K562 (cell line): ENCODE results near the gene ATCAY. TPM values are rescaled to one million over a fixed set of nuclear protein-coding genes. Genes with fewer than 3 reads are reported as not detected.

ENCODE experiments used
- ATAC-seq: fragments of 200-7000 bp; cut with Tn5 transposase; 3 replicates; pipeline ENCODE4 v1.9.1; 2020; ENCODE audit warnings: moderate library complexity
- BruUV-seq: library from RNA; stranded (reverse); fragments of 400-500 nt; replicated peaks from 2 replicates; lab custom pipeline; 2021; lab: Mats Ljungman, UMichigan
- CTCF ChIA-PET: fragments of 300-600 bp; formaldehyde crosslinking; extraction: SDS; loops from one replicate; lab custom pipeline; 2021; ENCODE audit warnings: low intra/inter-chr PET ratio; lab: Yijun Ruan, JAX
- POLR2A ChIA-PET: fragments of 300-600, 350-650 bp; sonication (Branson Sonifier 250); formaldehyde crosslinking; extraction: SDS; loops from one replicate; lab custom pipeline; 2021; ENCODE audit warnings: antibody characterized with exemption, inconsistent platforms; lab: Yijun Ruan, JAX
- DNase-seq, 4 experiments: peaks; one replicate each; pipeline versions ENCODE4 v3.0.0 to v3.0.0-alpha.2; 2011 to 2018; ENCODE audit warnings: low spot score in 3 of 4, mixed read lengths in 3 of 4; ENCODE audit errors: extremely low read depth in 1 of 4
- FAIRE-seq: peaks from 2 replicates; lab custom pipeline; 2011; peaks lifted over from hg19 to GRCh38; lab: Jason Lieb, UNC
- H2AFZ ChIP-seq: 2 replicates; pipeline ENCODE4 v1.6.0; 2011; ENCODE audit warnings: low read depth, low read length, control low read depth, inconsistent platforms
- H3K27ac ChIP-seq: fragments of 200-600 bp; 3 replicates; pipeline ENCODE4 v1.8.0; 2011; ENCODE audit warnings: low read depth, mild to moderate bottlenecking, control low read depth, inconsistent platforms, low read length, moderate library complexity, mixed read lengths; ENCODE audit errors: extremely low read depth
- H3K27me3 ChIP-seq, 2 experiments: fragments of 300-600 bp in 1 of 2; 2 replicates in 1 of 2; 3 replicates in 1 of 2; pipeline versions ENCODE4 v1.6.0 to v1.8.0; 2011; ENCODE audit warnings: inconsistent platforms in 2 of 2, low read length in 2 of 2, mild to moderate bottlenecking in 1 of 2, mixed read lengths in 1 of 2, moderate library complexity in 1 of 2; ENCODE audit not compliant: control insufficient read depth in 2 of 2, insufficient read depth in 2 of 2
- H3K36me3 ChIP-seq: fragments of 300-600 bp; 3 replicates; pipeline ENCODE4 v1.8.0; 2011; ENCODE audit warnings: mild to moderate bottlenecking, low read length, inconsistent platforms; ENCODE audit not compliant: control insufficient read depth, insufficient read depth
- H3K4me1 ChIP-seq, 2 experiments: fragments of 200-600 bp in 1 of 2; replicated peaks in 1 of 2; 2 replicates in 1 of 2; 3 replicates in 1 of 2; pipeline versions ENCODE4 v1.5.1 to v1.8.0; 2011; ENCODE audit warnings: inconsistent platforms in 2 of 2, low read length in 2 of 2, mild to moderate bottlenecking in 1 of 2, mixed read lengths in 1 of 2, moderate library complexity in 1 of 2; ENCODE audit not compliant: control insufficient read depth in 2 of 2, insufficient read depth in 2 of 2
- H3K4me2 ChIP-seq: 2 replicates; pipeline ENCODE4 v1.6.1; 2011; ENCODE audit warnings: low read length, control low read depth, inconsistent platforms, mixed read lengths; ENCODE audit not compliant: insufficient read depth
- H3K4me3 ChIP-seq: fragments of 200-600 bp; sonication (generic), shearing (Covaris generic); 2 replicates; pipeline ENCODE4 v1.5.1; 2016; ENCODE audit warnings: control low read depth, inconsistent platforms
- H3K79me2 ChIP-seq: fragments of 200-600 bp; 3 replicates; pipeline ENCODE4 v1.8.0; 2011; ENCODE audit warnings: low read length, inconsistent platforms; ENCODE audit not compliant: control insufficient read depth, insufficient read depth
- H3K9ac ChIP-seq, 2 experiments: 2 replicates each; pipeline versions ENCODE4 v1.6.0 to v1.6.1; 2011; ENCODE audit warnings: low read depth in 2 of 2, low read length in 2 of 2, control low read depth in 1 of 2, inconsistent platforms in 1 of 2, mild to moderate bottlenecking in 1 of 2, mixed read lengths in 1 of 2; ENCODE audit not compliant: insufficient read depth in 1 of 2
- H3K9me1 ChIP-seq: one replicate; pipeline ENCODE4 v1.6.0; 2011; ENCODE audit warnings: inconsistent platforms, mild to moderate bottlenecking, low read length, moderate library complexity; ENCODE audit not compliant: control insufficient read depth, insufficient read depth
- H3K9me3 ChIP-seq: replicated peaks from 2 replicates; pipeline ENCODE4 v1.5.1; 2011; ENCODE audit warnings: low read depth, low read length, inconsistent platforms; ENCODE audit not compliant: control insufficient read depth, insufficient read depth
- H4K20me1 ChIP-seq: replicated peaks from 2 replicates; pipeline ENCODE4 v1.6.1; 2011; ENCODE audit warnings: low read length, inconsistent platforms, mixed read lengths; ENCODE audit not compliant: control insufficient read depth, insufficient read depth
- CBX2 ChIP-seq: fragments of 200-600 bp; sonication (generic); IDR thresholded peaks from one replicate; pipeline ENCODE4 v1.6.1; 2012; ENCODE audit warnings: mild to moderate bottlenecking, low read length, inconsistent platforms; ENCODE audit not compliant: insufficient read depth, poor library complexity, severe bottlenecking
- HNRNPH1 ChIP-seq: fragments of 200-400 bp; formaldehyde crosslinking; optimal IDR thresholded peaks from 2 replicates; pipeline ENCODE3; 2017; ENCODE audit warnings: low read depth, mild to moderate bottlenecking, low read length, moderate library complexity
- KHSRP ChIP-seq: fragments of 450-650 bp; IDR thresholded peaks from 2 replicates; pipeline ENCODE4 v1.6.1; 2017
- MAFK ChIP-seq: IDR thresholded peaks from 2 replicates; pipeline ENCODE4 v1.6.1; 2011; ENCODE audit warnings: low read length, improper control_type of control experiment
- POLR2G ChIP-seq: fragments of 200-400 bp; formaldehyde crosslinking; IDR thresholded peaks from 2 replicates; pipeline ENCODE4 v1.6.1; 2017; ENCODE audit warnings: low read depth, mild to moderate bottlenecking, antibody characterized with exemption, low read length, moderate library complexity
- ZFX ChIP-seq: sonication (generic); formaldehyde crosslinking; IDR thresholded peaks from 2 replicates; pipeline ENCODE4 v1.8.0; 2022; ENCODE audit warnings: mild to moderate bottlenecking, missing genetic modification reagents, moderate library complexity
- whole genome bisulfite sequencing: fragments of 100-300 bp; shearing (Covaris generic); methylation state at CpG from one replicate; pipeline ENCODE4 v1.1.6; 2016; ENCODE audit warnings: low coverage, mixed read lengths; ENCODE audit not compliant: insufficient coverage; ENCODE audit errors: missing lambda C conversion rate; 5-methylcytosine and 5-hydroxymethylcytosine counted together
- in situ Hi-C: fragments of 300-500 bp; cut with MboI; formaldehyde crosslinking; loops from 4 replicates; pipeline ENCODE4 v1.15.0; 2018; ENCODE audit warnings: inconsistent platforms, mixed read lengths
- intact Hi-C: fragments of 100-400 bp; cut with micrococcal nuclease; formaldehyde crosslinking; loops from 2 replicates; pipeline ENCODE4 v1.14.2; 2022
- polyA plus RNA-seq, 8 experiments: library from polyadenylated mRNA; depleted of rRNA in 4 of 8; stranded (reverse) in 5 of 8; unstranded in 3 of 8; fragments of >200 nt; fragmentation: Nextera tagmentation in 2 of 8; fragmentation: Illumina TruSeq in 1 of 8; extraction: Ambion mirVana in 2 of 8; extraction: Trizol in 1 of 8; gene quantifications; 2 replicates each; pipeline versions ENCODE4 v1.2.1 to v1.2.3, GENCODE V29; 2011 to 2014; ENCODE audit warnings: inconsistent platforms in 1 of 8, missing spikeins in 1 of 8
- total RNA-seq, 7 experiments: library from RNA; depleted of rRNA in 6 of 7; stranded (reverse); fragments of >200 nt in 6 of 7; fragmentation: Illumina TruSeq in 2 of 7; extraction: Trizol in 2 of 7; gene quantifications; 2 replicates each; pipeline versions ENCODE4 v1.2.1 to v1.2.3, GENCODE V29; 2011 to 2021; ENCODE audit warnings: low replicate concordance in 1 of 7

ATCAY gene
- total and polyA plus RNA-seq, 9 of the 15 experiments (the other 6 are each of a cell fraction or from before 2014, with no cell fraction given): not detected

DNA sequence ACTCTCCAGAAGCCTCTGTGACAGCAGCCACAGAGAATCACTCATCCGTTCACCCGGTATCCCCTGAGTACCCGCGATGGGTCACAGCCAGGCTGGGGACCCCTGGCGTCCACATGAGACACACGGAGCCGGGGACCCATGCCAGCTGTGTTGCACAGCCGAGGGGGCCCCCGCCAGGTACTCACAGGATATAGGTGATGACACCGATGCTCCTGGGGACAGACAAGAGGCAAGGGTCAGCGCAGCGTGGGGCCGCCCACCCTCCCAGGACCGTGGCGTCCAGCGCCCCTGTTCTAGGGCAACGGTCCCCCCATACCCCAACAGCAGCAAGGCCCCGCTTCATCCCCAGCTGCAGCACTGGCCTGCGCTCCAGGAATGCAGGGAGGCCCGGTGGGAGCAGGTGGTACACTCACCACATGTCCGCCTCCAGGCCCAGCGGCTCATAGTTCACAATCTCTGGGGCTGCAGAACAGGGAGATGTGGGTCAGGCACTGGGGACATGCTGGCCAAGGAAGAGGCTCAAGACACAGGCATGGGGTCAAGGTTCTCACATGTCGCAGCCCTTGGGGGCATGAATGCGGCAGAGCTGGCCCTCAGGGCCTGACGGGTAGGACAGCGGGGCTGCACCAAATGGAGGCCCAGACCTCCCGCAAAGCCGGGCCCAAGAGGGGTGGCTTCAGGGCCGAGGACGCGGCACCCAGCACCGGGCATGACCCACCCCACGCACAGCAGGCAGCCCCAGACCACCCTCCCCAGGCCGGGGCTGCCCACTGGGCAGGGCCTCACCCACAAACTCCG, 83.2 kb downstream of the ATCAY start:
- no peak for ATAC-seq
- H3K27me3 ChIP-seq: no peaks in the 10 kb centered on the region
- H3K4me3 ChIP-seq: no peak overlapping the region
- TF ChIP-seq KHSRP (no peak), CBX2 (no peak), HNRNPH1 (no peak), MAFK (no peak), POLR2G (peak; percentile 18; the same call in 1 of the 2 replicates), ZFX (CRISPR knock-in tag) (0 out of 2 replicates have a peak, but pooled peaks have one; percentile 15)
- in situ Hi-C loops: no loop called here
- no peak for DNase-seq
- H2AFZ ChIP-seq: no peak overlapping the region
- no peak overlapping the region for H3K27ac ChIP-seq
- CTCF ChIA-PET: no interaction called here
- BruUV-seq: no TSS peak
- no peak overlapping the region for H3K4me2 ChIP-seq
- H4K20me1 ChIP-seq: no peaks in the 10 kb centered on the region; the same call in 1 of the 2 replicates
- peaks cover 85% of the 10 kb centered on the region; the same call in 2 of the 3 replicates for H3K36me3 ChIP-seq
- H3K9me1 ChIP-seq: no peaks in the 10 kb centered on the region
- peak overlapping the region in 1 of 2 experiments; percentile 26; a peak in 1 of 4 replicates for H3K9ac ChIP-seq
- peaks cover 16% of the 10 kb centered on the region for H3K79me2 ChIP-seq
- WGBS: 95% methylated on average over 19 of the region's 35 CpGs
- FAIRE-seq: no peak
- POLR2A ChIA-PET: interaction anchor here (0.6 to 1.2 kb wide), 2 partner anchors 8 to 24 kb away, joined by 3 to 6 read pairs; partner anchors contain the start of gene DAPK3
- peaks cover under 1 to 18% of the 10 kb centered on the region in 2 experiments; a peak in 2 of 5 replicates for H3K4me1 ChIP-seq
- no peaks in the 10 kb centered on the region for H3K9me3 ChIP-seq
- intact Hi-C loops: no loop called here
